PC-3 (cell line): Measurements from ENCODE around the gene AFF3. TPM values are rescaled to one million over a fixed set of nuclear protein-coding genes. Genes with fewer than 3 reads are reported as not detected.
"Not testable (repeated sequence)": the region's sequence is repeated elsewhere in the genome, so short reads cannot be mapped to it uniquely, and the experiment has no call there.

Experiments used
- ATAC-seq: fragments of 200-7000 bp; cut with Tn5 transposase; 2 replicates; pipeline ENCODE4 v1.9.1; 2020; ENCODE audit warnings: mild to moderate bottlenecking, moderate library complexity
- BruUV-seq: library from RNA; stranded (reverse); fragments of 400-500 nt; replicated peaks from 2 replicates; lab custom pipeline; 2021; lab: Mats Ljungman, UMichigan
- CTCF ChIA-PET: fragments of 300-600 bp; sonication (Branson Sonifier 250); formaldehyde crosslinking; loops from one replicate; lab custom pipeline; 2022; ENCODE audit warnings: antibody characterized with exemption; lab: Charles Lee
- POLR2A ChIA-PET: fragments of 300-600 bp; sonication (Branson Sonifier 250); formaldehyde crosslinking; loops from one replicate; lab custom pipeline; 2022; ENCODE audit warnings: antibody characterized with exemption; ENCODE audit not compliant: unreplicated experiment; lab: Charles Lee
- DNase-seq: peaks from one replicate; pipeline ENCODE4 v3.0.0-alpha.2; 2015
- H2AFZ ChIP-seq: fragments of 300-600 bp; sonication (generic); 2 replicates; pipeline ENCODE4 v1.6.0; 2016; ENCODE audit warnings: antibody characterized with exemption, low read length
- H3F3A ChIP-seq: fragments of 300-600 bp; sonication (generic); one replicate; pipeline ENCODE4 v1.6.0; 2017; ENCODE audit warnings: antibody characterized with exemption, low read length, control low read depth, mild to moderate bottlenecking; ENCODE audit not compliant: unreplicated experiment
- H3K27ac ChIP-seq: fragments of 300-600 bp; sonication (generic); 2 replicates; pipeline ENCODE4 v1.5.1; 2016; ENCODE audit warnings: mild to moderate bottlenecking, low read length
- H3K27me3 ChIP-seq: fragments of 300-600 bp; sonication (generic); 2 replicates; pipeline ENCODE4 v1.6.1; 2016; ENCODE audit warnings: low read length, mixed read lengths
- H3K36me3 ChIP-seq: fragments of 300-600 bp; sonication (generic); 2 replicates; pipeline ENCODE4 v1.6.1; 2016; ENCODE audit warnings: low read depth, mixed run types, low read length, mixed read lengths
- H3K4me1 ChIP-seq: fragments of 300-600 bp; sonication (generic); 2 replicates; pipeline ENCODE4 v1.5.1; 2016; ENCODE audit warnings: low read length; ENCODE audit not compliant: insufficient read depth
- H3K4me2 ChIP-seq: fragments of 300-600 bp; sonication (generic); 2 replicates; pipeline ENCODE4 v1.6.0; 2016; ENCODE audit warnings: low read length
- H3K4me3 ChIP-seq: fragments of 300-600 bp; sonication (generic); 2 replicates; pipeline ENCODE4 v1.5.1; 2016; ENCODE audit warnings: mild to moderate bottlenecking, low read length, mixed read lengths
- H3K79me2 ChIP-seq: fragments of 300-600 bp; sonication (generic); 2 replicates; pipeline ENCODE4 v1.6.1; 2017; ENCODE audit warnings: low read length, mixed read lengths
- H3K9ac ChIP-seq: fragments of 300-600 bp; sonication (generic); 2 replicates; pipeline ENCODE4 v1.6.0; 2016; ENCODE audit warnings: mild to moderate bottlenecking, low read length
- H3K9me2 ChIP-seq: fragments of 300-600 bp; sonication (generic); replicated peaks from 2 replicates; pipeline ENCODE4 v1.6.1; 2016; ENCODE audit warnings: mixed run types, low read length, mixed read lengths
- H3K9me3 ChIP-seq: fragments of 300-600 bp; sonication (generic); 2 replicates; pipeline ENCODE4 v1.6.1; 2016; ENCODE audit warnings: low read length, mixed read lengths
- H4K20me1 ChIP-seq: fragments of 300-600 bp; sonication (generic); 2 replicates; pipeline ENCODE4 v1.6.1; 2016; ENCODE audit warnings: low read length, mixed read lengths
- EZH2 ChIP-seq: fragments of 300-600 bp; sonication (generic); IDR thresholded peaks from one replicate; pipeline ENCODE4 v1.6.1; 2017; ENCODE audit warnings: antibody characterized with exemption, mild to moderate bottlenecking, low read length; ENCODE audit not compliant: unreplicated experiment
- EZH2phosphoT487 ChIP-seq: fragments of 300-600 bp; sonication (generic); IDR thresholded peaks from 2 replicates; pipeline ENCODE4 v1.6.1; 2018; ENCODE audit warnings: mild to moderate bottlenecking, antibody characterized with exemption, low read length, borderline replicate concordance
- intact Hi-C: fragments of 100-400 bp; cut with micrococcal nuclease; formaldehyde crosslinking; loops from 2 replicates; pipeline ENCODE4 v1.9.0; 2023
- total RNA-seq: library from RNA; depleted of rRNA; stranded (reverse); fragments of >200 nt; gene quantifications from 2 replicates; pipeline ENCODE4 v1.2.3, GENCODE V29; 2014
- TF ChIP-seq, protein P1 (sequence below): fragments of 300-600 bp; sonication (generic); conservative IDR thresholded peaks from 2 replicates; pipeline ENCODE4 v1.5.1; 2017; ENCODE audit warnings: antibody characterized with exemption, low read depth, mild to moderate bottlenecking, low read length

Gene AFF3
- total RNA-seq, 1 experiment from 2014 or later, result 0.04 TPM

DNA sequence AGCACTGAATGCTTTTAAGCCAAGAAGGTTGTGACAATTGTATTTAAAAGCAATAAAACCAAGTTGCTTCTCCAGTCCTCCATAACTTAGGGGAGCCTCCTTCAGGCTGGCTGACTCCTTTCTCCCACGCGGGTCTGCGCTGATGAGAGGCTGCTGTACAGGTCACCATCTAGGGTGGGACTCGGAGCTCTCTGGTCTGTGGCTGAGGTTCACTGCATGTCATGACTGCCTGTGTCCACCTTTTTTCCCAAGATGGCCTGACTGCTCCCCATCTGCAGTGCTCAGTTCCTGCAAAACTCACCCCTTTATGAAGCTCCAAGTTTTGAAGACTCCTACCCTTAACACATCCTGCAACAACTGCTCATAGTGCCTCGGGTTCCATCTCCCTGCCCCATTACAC lies 194.4 kb downstream of the AFF3 start:
- intact Hi-C loops, result no loop called here
- CTCF ChIA-PET, result no interaction called here

DNA sequence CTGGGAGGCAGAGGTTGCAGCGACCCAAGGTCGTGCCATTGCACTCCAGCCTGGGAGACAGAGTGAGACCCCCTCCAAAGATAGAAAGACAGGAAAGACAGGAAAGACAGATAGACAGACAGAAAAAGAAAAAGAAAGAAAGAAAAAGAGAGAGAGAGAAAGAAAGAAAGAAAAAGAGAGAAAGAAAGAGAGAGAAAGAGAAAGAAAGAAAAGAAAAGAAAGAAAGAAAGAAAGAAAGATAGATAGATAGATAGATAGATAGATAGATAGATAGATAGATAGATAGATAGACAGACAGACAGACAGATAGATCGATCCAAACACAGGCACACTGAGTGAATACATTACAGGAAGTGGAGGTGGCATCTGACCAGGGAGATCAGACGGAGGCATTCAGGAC lies 195.0 kb downstream of the AFF3 start:
- H3K27me3 ChIP-seq, H3K4me3 ChIP-seq, BruUV-seq, H3K27ac ChIP-seq, CTCF ChIA-PET, H3K9ac ChIP-seq, H3K79me2 ChIP-seq, ATAC-seq, POLR2A ChIA-PET, H3K9me3 ChIP-seq, intact Hi-C loops, H3K4me1 ChIP-seq, H3K9me2 ChIP-seq, H2AFZ ChIP-seq, H3K36me3 ChIP-seq, H3K4me2 ChIP-seq, H3F3A ChIP-seq, H4K20me1 ChIP-seq, DNase-seq: not testable (repeated sequence)

More for the DNA sequence above, 194.4 kb downstream of the AFF3 start:
- no peaks in the 10 kb centered on the region for H3K4me1 ChIP-seq
- H3K9ac ChIP-seq, result no peak overlapping the region
- POLR2A ChIA-PET, result no interaction called here
- H2AFZ ChIP-seq, result no peak overlapping the region
- H3K36me3 ChIP-seq, result no peaks in the 10 kb centered on the region
- no peaks in the 10 kb centered on the region for H3K79me2 ChIP-seq
- no peaks in the 10 kb centered on the region for H3K27me3 ChIP-seq
- no TSS peak for BruUV-seq
- TF ChIP-seq, protein P1, sequence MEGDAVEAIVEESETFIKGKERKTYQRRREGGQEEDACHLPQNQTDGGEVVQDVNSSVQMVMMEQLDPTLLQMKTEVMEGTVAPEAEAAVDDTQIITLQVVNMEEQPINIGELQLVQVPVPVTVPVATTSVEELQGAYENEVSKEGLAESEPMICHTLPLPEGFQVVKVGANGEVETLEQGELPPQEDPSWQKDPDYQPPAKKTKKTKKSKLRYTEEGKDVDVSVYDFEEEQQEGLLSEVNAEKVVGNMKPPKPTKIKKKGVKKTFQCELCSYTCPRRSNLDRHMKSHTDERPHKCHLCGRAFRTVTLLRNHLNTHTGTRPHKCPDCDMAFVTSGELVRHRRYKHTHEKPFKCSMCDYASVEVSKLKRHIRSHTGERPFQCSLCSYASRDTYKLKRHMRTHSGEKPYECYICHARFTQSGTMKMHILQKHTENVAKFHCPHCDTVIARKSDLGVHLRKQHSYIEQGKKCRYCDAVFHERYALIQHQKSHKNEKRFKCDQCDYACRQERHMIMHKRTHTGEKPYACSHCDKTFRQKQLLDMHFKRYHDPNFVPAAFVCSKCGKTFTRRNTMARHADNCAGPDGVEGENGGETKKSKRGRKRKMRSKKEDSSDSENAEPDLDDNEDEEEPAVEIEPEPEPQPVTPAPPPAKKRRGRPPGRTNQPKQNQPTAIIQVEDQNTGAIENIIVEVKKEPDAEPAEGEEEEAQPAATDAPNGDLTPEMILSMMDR, result no peak
- TF ChIP-seq EZH2phosphoT487 (no peak), EZH2 (no peak)
- no peak for ATAC-seq
- H3K9me3 ChIP-seq, result no peaks in the 10 kb centered on the region
- DNase-seq, result no peak
- no peaks in the 10 kb centered on the region for H3K9me2 ChIP-seq
- H3K4me2 ChIP-seq, result no peak overlapping the region
- H3K4me3 ChIP-seq, result no peak overlapping the region
- no peaks in the 10 kb centered on the region for H4K20me1 ChIP-seq
- H3F3A ChIP-seq, result no peaks in the 10 kb centered on the region
- H3K27ac ChIP-seq, result no peak overlapping the region

DNA sequence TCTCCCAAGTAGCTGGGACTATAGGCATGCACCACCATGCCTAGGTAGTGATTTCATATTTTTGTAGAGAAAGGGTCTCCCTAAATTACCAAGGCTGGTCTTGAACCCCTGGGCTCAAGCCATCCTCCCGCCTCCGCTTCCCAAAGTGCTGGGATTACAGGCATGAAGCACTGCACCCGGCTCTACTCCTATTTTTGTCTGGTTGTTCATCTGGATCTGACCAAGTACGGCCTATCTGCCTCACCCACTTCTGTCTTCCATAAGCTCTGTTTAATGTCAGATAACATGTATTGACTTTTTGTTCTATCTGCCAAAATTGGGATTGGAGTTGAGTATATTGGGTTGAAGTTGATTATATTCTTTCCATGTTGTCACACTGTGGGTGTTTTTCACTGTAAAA lies 198.4 kb downstream of the AFF3 start:
- no peaks in the 10 kb centered on the region for H3K27me3 ChIP-seq
- H3K9me2 ChIP-seq, result no peaks in the 10 kb centered on the region
- intact Hi-C loops, result no loop called here
- POLR2A ChIA-PET, result no interaction called here
- ATAC-seq, result no peak
- no peak overlapping the region for H3K27ac ChIP-seq
- H3K4me1 ChIP-seq, result no peaks in the 10 kb centered on the region
- no peak overlapping the region for H3K9ac ChIP-seq
- H2AFZ ChIP-seq, result no peak overlapping the region
- TF ChIP-seq, protein P1, result no peak
- TF ChIP-seq EZH2 (no peak), EZH2phosphoT487 (no peak)
- H3K79me2 ChIP-seq, result no peaks in the 10 kb centered on the region
- no peaks in the 10 kb centered on the region for H3K9me3 ChIP-seq
- no peak overlapping the region for H3K4me2 ChIP-seq
- no TSS peak for BruUV-seq
- DNase-seq, result no peak
- H3F3A ChIP-seq, result no peaks in the 10 kb centered on the region
- H3K36me3 ChIP-seq, result no peaks in the 10 kb centered on the region
- no peaks in the 10 kb centered on the region for H4K20me1 ChIP-seq
- CTCF ChIA-PET, result no interaction called here
- H3K4me3 ChIP-seq, result no peak overlapping the region
